ENCODE data around the gene RAP1GAP. TPM values are rescaled to one million over a fixed set of nuclear protein-coding genes. Genes with fewer than 3 reads are reported as not detected.

Gene RAP1GAP
- total and polyA plus RNA-seq, 2 of the 13 experiments (the other 11 are each of a cell fraction or from before 2014, with no cell fraction given), result 11.9 to 37.5 TPM

GRCh38 chr1:21659099-21659923 is 9.8 kb downstream of the RAP1GAP start (continued):
- no peak for TF ChIP-seq TRAFD1 (CRISPR knock-in tag; IDR thresholded peaks at IDR 0.05; ENCODE audit: borderline replicate concordance)
- peak; percentile 92; the same call in 1 of the 2 replicates for TF ChIP-seq TOE1 (CRISPR knock-in tag; IDR thresholded peaks at IDR 0.05)
- TF ChIP-seq BCL3 (CRISPR knock-in tag; IDR thresholded peaks at IDR 0.05), result peak; percentile 48
- TF ChIP-seq SCMH1 (CRISPR knock-in tag; IDR thresholded peaks at IDR 0.05; ENCODE audit: borderline replicate concordance), result no peak
- TF ChIP-seq SMAD1 (CRISPR knock-in tag; IDR thresholded peaks at IDR 0.05; ENCODE audit: borderline replicate concordance, low read depth), result 0 out of 2 replicates have a peak, but pooled peaks have one; percentile 58
- peak; percentile 65; the same call in 1 of the 2 replicates for TF ChIP-seq SP4 (CRISPR knock-in tag; IDR thresholded peaks at IDR 0.05)
- TF ChIP-seq ZNF562 (CRISPR knock-in tag; IDR thresholded peaks at IDR 0.05; ENCODE audit: borderline replicate concordance), result peak; percentile 43; the same call in 1 of the 2 replicates
- TF ChIP-seq TP53 (CRISPR knock-in tag; conservative IDR thresholded peaks at IDR 0.05), result peak; percentile 84; the same call in 1 of the 2 replicates
- TF ChIP-seq REL (CRISPR knock-in tag; conservative IDR thresholded peaks at IDR 0.05), result peak; percentile 95
- 0 out of 2 replicates have a peak, but pooled peaks have one; percentile 44 for TF ChIP-seq ZNF577 (CRISPR knock-in tag; IDR thresholded peaks at IDR 0.05; ENCODE audit: borderline replicate concordance, low read depth)
- no peak for TF ChIP-seq TBX3 (IDR thresholded peaks at IDR 0.05; ENCODE audit: borderline replicate concordance)
- no peak for TF ChIP-seq PLRG1 (conservative IDR thresholded peaks at IDR 0.05)
- TF ChIP-seq, protein P1, sequence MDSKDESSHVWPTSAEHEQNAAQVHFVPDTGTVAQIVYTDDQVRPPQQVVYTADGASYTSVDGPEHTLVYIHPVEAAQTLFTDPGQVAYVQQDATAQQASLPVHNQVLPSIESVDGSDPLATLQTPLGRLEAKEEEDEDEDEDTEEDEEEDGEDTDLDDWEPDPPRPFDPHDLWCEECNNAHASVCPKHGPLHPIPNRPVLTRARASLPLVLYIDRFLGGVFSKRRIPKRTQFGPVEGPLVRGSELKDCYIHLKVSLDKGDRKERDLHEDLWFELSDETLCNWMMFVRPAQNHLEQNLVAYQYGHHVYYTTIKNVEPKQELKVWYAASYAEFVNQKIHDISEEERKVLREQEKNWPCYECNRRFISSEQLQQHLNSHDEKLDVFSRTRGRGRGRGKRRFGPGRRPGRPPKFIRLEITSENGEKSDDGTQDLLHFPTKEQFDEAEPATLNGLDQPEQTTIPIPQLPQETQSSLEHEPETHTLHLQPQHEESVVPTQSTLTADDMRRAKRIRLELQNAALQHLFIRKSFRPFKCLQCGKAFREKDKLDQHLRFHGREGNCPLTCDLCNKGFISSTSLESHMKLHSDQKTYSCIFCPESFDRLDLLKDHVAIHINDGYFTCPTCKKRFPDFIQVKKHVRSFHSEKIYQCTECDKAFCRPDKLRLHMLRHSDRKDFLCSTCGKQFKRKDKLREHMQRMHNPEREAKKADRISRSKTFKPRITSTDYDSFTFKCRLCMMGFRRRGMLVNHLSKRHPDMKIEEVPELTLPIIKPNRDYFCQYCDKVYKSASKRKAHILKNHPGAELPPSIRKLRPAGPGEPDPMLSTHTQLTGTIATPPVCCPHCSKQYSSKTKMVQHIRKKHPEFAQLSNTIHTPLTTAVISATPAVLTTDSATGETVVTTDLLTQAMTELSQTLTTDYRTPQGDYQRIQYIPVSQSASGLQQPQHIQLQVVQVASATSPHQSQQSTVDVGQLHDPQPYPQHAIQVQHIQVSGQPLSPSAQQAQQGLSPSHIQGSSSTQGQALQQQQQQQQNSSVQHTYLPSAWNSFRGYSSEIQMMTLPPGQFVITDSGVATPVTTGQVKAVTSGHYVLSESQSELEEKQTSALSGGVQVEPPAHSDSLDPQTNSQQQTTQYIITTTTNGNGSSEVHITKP (CRISPR knock-in tag; IDR thresholded peaks at IDR 0.05; ENCODE audit: low read depth), result no peak
- peak; percentile 90 for TF ChIP-seq ZNF775 (CRISPR knock-in tag; IDR thresholded peaks at IDR 0.05; ENCODE audit: borderline replicate concordance)
- peak; percentile 98 for TF ChIP-seq SALL2 (CRISPR knock-in tag; IDR thresholded peaks at IDR 0.05)
- peak; percentile 74; the same call in 1 of the 2 replicates for TF ChIP-seq MTA3 (CRISPR knock-in tag; IDR thresholded peaks at IDR 0.05)
- peak; percentile 98 for TF ChIP-seq JARID2 (CRISPR knock-in tag; IDR thresholded peaks at IDR 0.05; ENCODE audit: insufficient replicate concordance)
- TF ChIP-seq ZNF121 (CRISPR knock-in tag; IDR thresholded peaks at IDR 0.05), result peak; percentile 40; the same call in 1 of the 2 replicates
- no peak for TF ChIP-seq MTA1 (CRISPR knock-in tag; IDR thresholded peaks at IDR 0.05; ENCODE audit: borderline replicate concordance)
- peak; percentile 99; the same call in 1 of the 2 replicates for TF ChIP-seq ZNF558 (CRISPR knock-in tag; IDR thresholded peaks at IDR 0.05; ENCODE audit: borderline replicate concordance)
- TF ChIP-seq ESRRA (CRISPR knock-in tag; IDR thresholded peaks at IDR 0.05; ENCODE audit: low read depth), result peak; percentile 79; the same call in 1 of the 2 replicates
- peak; percentile 62 for TF ChIP-seq SP5 (CRISPR knock-in tag; IDR thresholded peaks at IDR 0.05; ENCODE audit: borderline replicate concordance, low read depth)

Data from HepG2 (cell line).